Progenitor cell of endocrine pancreas (in vitro differentiated cells): ENCODE data around the gene FGD1. TPM values are rescaled to one million over a fixed set of nuclear protein-coding genes. Genes with fewer than 3 reads are reported as not detected.
"Not testable (repeated sequence)": the region's sequence is repeated elsewhere in the genome, so short reads cannot be mapped to it uniquely, and the experiment has no call there.

Experiments
- DNase-seq: peaks from one replicate; pipeline ENCODE4 v3.0.0; 2021; ENCODE audit warnings: low spot score; ENCODE audit not compliant: unreplicated experiment
- H3K27ac Mint-ChIP-seq: 2 replicates; pipeline ENCODE4 v1.8.0; 2021; ENCODE audit warnings: mild to moderate bottlenecking, moderate library complexity, mixed read lengths
- H3K27me3 Mint-ChIP-seq: 2 replicates; pipeline ENCODE4 v1.8.0; 2021; ENCODE audit warnings: mixed read lengths
- H3K36me3 Mint-ChIP-seq: 2 replicates; pipeline ENCODE4 v1.8.0; 2022; ENCODE audit warnings: mixed read lengths; ENCODE audit not compliant: insufficient read depth
- H3K4me1 Mint-ChIP-seq: 2 replicates; pipeline ENCODE4 v1.8.0; 2021; ENCODE audit warnings: low read depth, mixed read lengths
- H3K4me3 Mint-ChIP-seq: 2 replicates; pipeline ENCODE4 v1.8.0; 2021; ENCODE audit warnings: low read depth, mild to moderate bottlenecking, moderate library complexity, mixed read lengths
- H3K9me3 Mint-ChIP-seq: 2 replicates; pipeline ENCODE4 v1.8.0; 2021; ENCODE audit warnings: low read depth, mixed read lengths
- total RNA-seq: library from RNA; stranded (reverse); gene quantifications from 2 replicates; pipeline ENCODE4 v1.2.1, GENCODE V29; 2021
- TF ChIP-seq, protein P1 (sequence below): fragments of 200-600 bp; sonication (generic); IDR thresholded peaks from one replicate; pipeline ENCODE4 v1.5.0; 2021; ENCODE audit warnings: antibody characterized with exemption, mild to moderate bottlenecking; ENCODE audit not compliant: unreplicated experiment

FGD1 gene
- total RNA-seq, 1 donor from 2014 or later, result 24.7 TPM

DNA sequence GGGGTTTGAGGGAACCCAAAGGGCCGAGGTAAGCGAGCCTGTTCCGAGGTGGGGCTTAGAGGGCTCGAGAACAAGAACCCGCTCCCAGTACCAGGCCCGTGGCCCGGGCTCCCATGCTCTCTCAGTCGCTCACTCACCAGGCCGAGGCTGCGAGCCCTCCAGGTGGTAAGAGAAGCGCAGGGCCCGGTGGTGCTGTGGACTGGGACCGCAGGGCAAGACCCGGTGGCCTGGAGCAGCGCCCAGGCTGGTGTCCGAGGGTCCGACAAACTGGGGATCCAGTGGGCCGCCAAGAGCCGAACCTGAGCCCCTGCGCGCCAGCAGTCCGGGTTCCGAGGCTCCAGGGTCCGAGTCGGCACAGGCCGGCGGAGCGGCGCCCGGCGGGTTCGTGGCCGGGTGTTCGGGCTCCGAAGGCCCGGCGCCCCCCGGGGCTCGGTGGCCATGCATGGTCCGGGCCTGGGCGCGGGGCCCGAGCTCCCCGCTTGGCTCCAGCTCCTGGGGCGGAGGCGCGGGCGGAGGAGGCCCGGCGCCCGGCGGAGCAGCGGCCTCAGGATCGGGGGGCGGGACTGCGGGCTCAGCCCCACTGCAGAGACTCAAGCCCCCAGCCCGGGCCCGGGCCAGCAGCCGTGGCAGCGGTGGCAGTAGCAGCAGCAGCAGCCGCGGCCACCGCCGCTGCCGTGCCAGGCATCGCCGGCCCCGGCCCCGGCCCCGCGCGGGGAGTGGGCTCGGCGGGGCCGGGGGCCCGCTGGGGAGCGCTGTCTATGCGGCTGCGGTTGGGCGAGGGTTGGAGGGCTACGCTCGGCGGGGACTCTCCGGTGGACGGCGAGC lies 833 bp downstream of the FGD1 start:
- Mint-ChIP-seq H3K4me3 (peak overlapping the region; percentile 84), H3K27me3 (no peaks in the 10 kb centered on the region), H3K9me3 (peaks cover 36% of the 10 kb centered on the region), H3K4me1 (peaks cover 21% of the 10 kb centered on the region), H3K36me3 (peaks cover 7% of the 10 kb centered on the region), H3K27ac (peak overlapping the region; percentile 92)
- TF ChIP-seq, protein P1, sequence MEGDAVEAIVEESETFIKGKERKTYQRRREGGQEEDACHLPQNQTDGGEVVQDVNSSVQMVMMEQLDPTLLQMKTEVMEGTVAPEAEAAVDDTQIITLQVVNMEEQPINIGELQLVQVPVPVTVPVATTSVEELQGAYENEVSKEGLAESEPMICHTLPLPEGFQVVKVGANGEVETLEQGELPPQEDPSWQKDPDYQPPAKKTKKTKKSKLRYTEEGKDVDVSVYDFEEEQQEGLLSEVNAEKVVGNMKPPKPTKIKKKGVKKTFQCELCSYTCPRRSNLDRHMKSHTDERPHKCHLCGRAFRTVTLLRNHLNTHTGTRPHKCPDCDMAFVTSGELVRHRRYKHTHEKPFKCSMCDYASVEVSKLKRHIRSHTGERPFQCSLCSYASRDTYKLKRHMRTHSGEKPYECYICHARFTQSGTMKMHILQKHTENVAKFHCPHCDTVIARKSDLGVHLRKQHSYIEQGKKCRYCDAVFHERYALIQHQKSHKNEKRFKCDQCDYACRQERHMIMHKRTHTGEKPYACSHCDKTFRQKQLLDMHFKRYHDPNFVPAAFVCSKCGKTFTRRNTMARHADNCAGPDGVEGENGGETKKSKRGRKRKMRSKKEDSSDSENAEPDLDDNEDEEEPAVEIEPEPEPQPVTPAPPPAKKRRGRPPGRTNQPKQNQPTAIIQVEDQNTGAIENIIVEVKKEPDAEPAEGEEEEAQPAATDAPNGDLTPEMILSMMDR, result no peak
- DNase-seq, result peak; percentile 24

GRCh38 chrX:54494166-54494988 lies 1.7 kb downstream of the FGD1 start:
- H3K9me3 Mint-ChIP-seq, result peaks cover 37% of the 10 kb centered on the region

DNA sequence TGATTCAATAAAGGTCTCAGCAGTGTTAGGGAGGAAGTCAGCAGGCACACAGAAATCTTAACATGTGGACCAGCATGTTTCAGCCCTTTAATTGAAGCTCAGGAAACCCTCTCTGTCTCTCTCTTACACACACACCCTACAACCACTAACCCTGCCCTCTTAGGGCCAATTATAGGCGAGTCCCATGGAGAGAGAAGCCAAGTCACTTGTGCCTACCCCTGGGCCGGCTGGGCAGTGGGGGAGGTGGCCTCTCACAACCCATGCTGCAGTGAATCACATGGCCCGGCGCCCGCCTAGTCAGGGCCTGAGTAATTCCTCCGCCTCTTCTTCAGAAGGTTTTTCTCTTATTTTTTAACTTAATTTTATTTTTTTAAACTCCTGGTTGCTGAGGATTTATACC lies 3.7 kb downstream of the FGD1 start:
- peaks cover 30% of the 10 kb centered on the region for H3K9me3 Mint-ChIP-seq
- no peak overlapping the region for H3K27ac Mint-ChIP-seq
- TF ChIP-seq, protein P1, result no peak
- no peak overlapping the region for H3K4me3 Mint-ChIP-seq
- H3K4me1 Mint-ChIP-seq, result peaks cover 19% of the 10 kb centered on the region
- H3K27me3 Mint-ChIP-seq, result no peaks in the 10 kb centered on the region
- peaks cover 12% of the 10 kb centered on the region for H3K36me3 Mint-ChIP-seq
- no peak for DNase-seq

More at GRCh38 chrX:54494166-54494988, 1.7 kb downstream of the FGD1 start:
- Mint-ChIP-seq H3K27ac (peak overlapping the region; percentile 87), H3K4me3 (peak overlapping the region; percentile 84), H3K27me3 (no peaks in the 10 kb centered on the region), H3K4me1 (peaks cover 21% of the 10 kb centered on the region), H3K36me3 (peaks cover 10% of the 10 kb centered on the region)
- no peak for DNase-seq
- TF ChIP-seq, protein P1, result no peak

- not testable (repeated sequence) for H3K4me3 Mint-ChIP-seq, DNase-seq, H3K27ac Mint-ChIP-seq, H3K27me3 Mint-ChIP-seq
- H3K36me3 Mint-ChIP-seq, result peaks cover 11% of the 10 kb centered on the region
- peaks cover 14% of the 10 kb centered on the region for H3K4me1 Mint-ChIP-seq
- H3K9me3 Mint-ChIP-seq, result peaks cover 21% of the 10 kb centered on the region
Observed at GRCh38 chrX:54489819-54490218, 6.2 kb downstream of the FGD1 start.

GRCh38 chrX:54484666-54485065 lies 11.4 kb downstream of the FGD1 start:
- H3K4me1 Mint-ChIP-seq, result peaks cover 12% of the 10 kb centered on the region
- H3K36me3 Mint-ChIP-seq, result peaks cover 3% of the 10 kb centered on the region
- no peak for DNase-seq
- H3K9me3 Mint-ChIP-seq, result peaks cover 14% of the 10 kb centered on the region
- TF ChIP-seq, protein P1, result no peak
- no peaks in the 10 kb centered on the region for H3K27me3 Mint-ChIP-seq
- H3K27ac Mint-ChIP-seq, result no peak overlapping the region
- H3K4me3 Mint-ChIP-seq, result no peak overlapping the region
